ENCODE results near the gene BRPF3.

GRCh38 chr6:36196880-36197548 lies 470 bp downstream of the BRPF3 start:
- TF ChIP-seq CTCF (IDR thresholded peaks at IDR 0.05) (no peak), POLR2A (IDR thresholded peaks at IDR 0.05) (peak; percentile 38 to 75)

Data from Peyer's patch (tissue), 4 donors.